Ovary (tissue), 9 donors: Measurements from ENCODE around the gene ADARB2. TPM values are rescaled to one million over a fixed set of nuclear protein-coding genes. Genes with fewer than 3 reads are reported as not detected.

Source experiments
- DNase-seq, 5 donors: peaks; one replicate each; pipeline ENCODE4 v3.0.0-alpha.2; 2019 to 2020
- H3K27ac ChIP-seq, 2 donors: fragments of 200-600 bp; one replicate each; pipeline versions ENCODE4 v1.5.1 to v1.8.0; 2019 to 2022
- H3K27me3 ChIP-seq: fragments of 200-600 bp; one replicate; pipeline ENCODE4 v1.8.0; 2022
- H3K36me3 ChIP-seq: fragments of 200-600 bp; sonication (generic); one replicate; pipeline ENCODE4 v1.5.1; 2019
- H3K4me1 ChIP-seq: one replicate; pipeline ENCODE4 v1.8.1; 2013; ENCODE audit warnings: mild to moderate bottlenecking, moderate library complexity; ENCODE audit not compliant: insufficient read depth
- H3K4me3 ChIP-seq: fragments of 200-600 bp; sonication (generic); one replicate; pipeline ENCODE4 v1.5.1; 2017
- H3K9me3 ChIP-seq, 2 donors: fragments of 200-600 bp in 1 of 2; sonication (generic) in 1 of 2; one replicate each; pipeline versions ENCODE4 v1.5.1 to v1.8.1; 2013 to 2019; ENCODE audit warnings: mild to moderate bottlenecking in 1 of 2, moderate library complexity in 1 of 2
- EP300 ChIP-seq: sonication (generic); formaldehyde crosslinking; IDR thresholded peaks from one replicate; pipeline ENCODE4 v1.6.1; 2017; ENCODE audit warnings: antibody characterized with exemption
- POLR2A ChIP-seq: fragments of 450-650 bp; IDR thresholded peaks from one replicate; pipeline ENCODE4 v1.6.1; 2017; ENCODE audit warnings: antibody characterized with exemption, mild to moderate bottlenecking, moderate library complexity
- WGBS, 3 donors: extraction: QIAGEN DNeasy Blood & Tissue Kit in 1 of 3; methylation state at CpG; one replicate each; pipeline versions ENCODE4 v1.1.5 to v1.1.7; 2013 to 2017; 5-methylcytosine and 5-hydroxymethylcytosine counted together
- intact Hi-C, 4 donors: fragments of 100-400 bp; cut with DNase I; formaldehyde crosslinking; loops; one replicate each; pipeline versions ENCODE4 v1.11.0 to v1.15.1; 2022 to 2023
- polyA plus RNA-seq, 2 donors: library from polyadenylated mRNA; stranded (reverse); fragments of 200-250 nt in 1 of 2; fragments of 350-450 nt in 1 of 2; fragmentation: Illumina TruSeq in 1 of 2; extraction: RNeasy Lipid Tissue Mini Kit (QIAGEN cat#74804) in 1 of 2; gene quantifications; one replicate each; pipeline ENCODE4 v1.2.3, GENCODE V29; 2013 to 2014
- total RNA-seq, 7 donors: library from RNA; depleted of rRNA in 2 of 7; stranded (reverse); fragments of >200 nt in 2 of 7; fragmentation: NEBNext Ultra II Directional in 3 of 7; extraction: Animal tissue kit (Norgen Biotek cat#: 25700) in 3 of 7; gene quantifications; one replicate each; pipeline versions ENCODE4 v1.1.0 to v1.2.4, GENCODE V29; 2016 to 2023
- TF ChIP-seq, protein P1 (sequence below), 3 donors: fragments of 450-650 bp in 2 of 3; fragments of 200-600 bp in 1 of 3; IDR thresholded peaks; one replicate each; pipeline versions ENCODE4 v1.5.1 to v1.8.0; 2016 to 2022; ENCODE audit warnings: antibody characterized with exemption in 3 of 3, mild to moderate bottlenecking in 1 of 3
- donor health status: DM: no; HTN: no; CAD: no; lungs with moderate emphysema.
- donor health status: DM: no; HTN: no; CAD: no.
- donor health status: Bipolar disorder and iron deficiency.
- donor health status: DM: yes; HTN: yes; CAD: no.
- donor health status: DM: no; HTN: no; CAD: no.
- donor health status: DM: yes; HTN: yes; CAD: no.

ADARB2 gene
- total and polyA plus RNA-seq, 9 donors: 0.12 to 2.0 (median 0.36) TPM; not detected in 2

DNA sequence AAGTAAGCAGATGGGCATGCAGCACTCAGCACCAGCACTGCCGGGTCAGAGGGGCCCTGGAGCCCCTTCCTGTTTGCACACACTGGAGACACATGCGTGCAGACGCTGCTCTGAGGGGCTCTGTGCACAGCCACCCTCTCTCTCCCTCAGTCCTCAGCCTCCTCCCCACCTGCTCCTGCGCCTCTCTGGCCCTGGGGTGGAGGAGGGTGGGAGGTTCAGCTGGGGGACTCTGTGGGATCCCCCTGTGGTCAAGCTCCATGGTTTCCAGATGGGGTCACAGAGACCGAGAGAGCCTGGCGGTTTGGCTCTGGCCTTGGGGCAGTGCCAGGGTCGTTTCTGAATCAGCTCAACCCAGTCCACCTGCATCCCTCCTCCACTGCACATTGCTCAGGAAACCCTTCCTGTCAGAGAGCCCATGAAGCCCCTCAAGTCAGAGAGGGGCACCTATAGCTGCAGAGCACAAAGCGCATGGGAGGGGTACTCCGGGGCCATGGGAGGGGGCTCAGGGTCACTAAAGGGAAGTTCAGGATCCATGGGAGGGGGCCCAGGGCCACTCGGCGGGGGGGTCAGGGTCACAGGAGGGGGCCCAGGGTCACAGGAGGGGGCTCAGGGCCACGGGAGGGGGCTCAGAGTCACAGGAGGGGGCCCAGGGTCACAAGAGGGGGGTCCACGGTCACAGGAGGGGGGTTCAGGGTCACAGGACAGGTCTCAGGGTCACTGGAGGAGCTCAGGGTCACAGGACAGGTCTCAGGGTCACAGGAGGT is 161.7 kb downstream of the ADARB2 start:
- Histone ChIP-seq H3K4me3 (no peak overlapping the region), H3K27ac (no peak overlapping the region), H3K27me3 (no peaks in the 10 kb centered on the region), H3K9me3 (no peaks in the 10 kb centered on the region), H3K36me3 (no peaks in the 10 kb centered on the region), H3K4me1 (no peaks in the 10 kb centered on the region)
- WGBS, 3 donors: 34 to 40% (median 36%) methylated on average over 12 to 13 of the region's 13 CpGs
- TF ChIP-seq POLR2A (no peak), EP300 (no peak)
- TF ChIP-seq, protein P1, sequence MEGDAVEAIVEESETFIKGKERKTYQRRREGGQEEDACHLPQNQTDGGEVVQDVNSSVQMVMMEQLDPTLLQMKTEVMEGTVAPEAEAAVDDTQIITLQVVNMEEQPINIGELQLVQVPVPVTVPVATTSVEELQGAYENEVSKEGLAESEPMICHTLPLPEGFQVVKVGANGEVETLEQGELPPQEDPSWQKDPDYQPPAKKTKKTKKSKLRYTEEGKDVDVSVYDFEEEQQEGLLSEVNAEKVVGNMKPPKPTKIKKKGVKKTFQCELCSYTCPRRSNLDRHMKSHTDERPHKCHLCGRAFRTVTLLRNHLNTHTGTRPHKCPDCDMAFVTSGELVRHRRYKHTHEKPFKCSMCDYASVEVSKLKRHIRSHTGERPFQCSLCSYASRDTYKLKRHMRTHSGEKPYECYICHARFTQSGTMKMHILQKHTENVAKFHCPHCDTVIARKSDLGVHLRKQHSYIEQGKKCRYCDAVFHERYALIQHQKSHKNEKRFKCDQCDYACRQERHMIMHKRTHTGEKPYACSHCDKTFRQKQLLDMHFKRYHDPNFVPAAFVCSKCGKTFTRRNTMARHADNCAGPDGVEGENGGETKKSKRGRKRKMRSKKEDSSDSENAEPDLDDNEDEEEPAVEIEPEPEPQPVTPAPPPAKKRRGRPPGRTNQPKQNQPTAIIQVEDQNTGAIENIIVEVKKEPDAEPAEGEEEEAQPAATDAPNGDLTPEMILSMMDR (IDR thresholded peaks at IDR 0.05): no peak
- intact Hi-C loops: no loop called here
- no peak for DNase-seq

DNA sequence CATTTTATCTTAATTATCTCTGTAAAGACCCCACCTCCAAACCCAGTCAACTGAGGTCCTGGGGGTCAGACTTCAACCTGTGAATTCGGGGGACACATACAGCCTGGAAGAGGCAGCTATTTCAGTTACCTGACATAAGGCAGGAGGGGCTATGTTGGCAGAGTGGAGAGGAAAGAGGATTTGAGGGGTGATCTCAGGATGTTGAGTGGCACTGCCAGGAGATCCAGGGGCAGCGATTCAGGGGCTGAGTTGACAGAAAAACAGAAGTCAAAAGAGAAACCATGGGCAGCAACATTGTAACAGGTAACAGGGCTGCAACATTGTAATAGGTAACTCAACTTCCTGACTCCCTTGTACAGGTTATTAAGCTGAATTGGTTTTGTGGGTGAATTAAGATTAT is 162.6 kb downstream of the ADARB2 start:
- TF ChIP-seq POLR2A (no peak), EP300 (no peak)
- TF ChIP-seq, protein P1 (IDR thresholded peaks at IDR 0.05): no peak
- no peaks in the 10 kb centered on the region for H3K4me1 ChIP-seq
- H3K9me3 ChIP-seq: no peaks in the 10 kb centered on the region
- no peaks in the 10 kb centered on the region for H3K36me3 ChIP-seq
- H3K27me3 ChIP-seq: no peaks in the 10 kb centered on the region
- DNase-seq: no peak
- H3K4me3 ChIP-seq: no peak overlapping the region
- intact Hi-C loops: no loop called here
- WGBS, 3 donors: 72 to 87% (median 86%) methylated on average over 2 of the region's 2 CpGs
- H3K27ac ChIP-seq: no peak overlapping the region

DNA sequence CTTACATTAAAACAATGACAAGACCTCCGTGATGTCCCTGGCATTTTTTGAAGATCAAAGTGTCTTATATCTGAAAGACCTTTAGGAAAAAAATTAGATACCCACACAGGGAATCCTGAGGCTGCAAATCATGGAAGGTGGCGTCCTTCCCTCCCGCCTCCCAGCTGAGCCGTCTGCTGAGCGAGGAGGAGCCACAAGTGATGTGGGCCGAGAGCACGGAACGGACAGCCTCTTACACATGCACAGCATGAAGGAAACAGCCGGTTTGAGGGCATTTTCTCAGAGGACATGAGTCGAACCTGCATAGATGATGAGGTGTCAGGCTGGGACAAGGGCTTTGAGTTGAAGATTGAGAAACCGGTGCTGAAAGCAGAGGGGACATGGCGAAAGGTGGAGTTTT is 163.3 kb downstream of the ADARB2 start:
- no peak for DNase-seq

DNA sequence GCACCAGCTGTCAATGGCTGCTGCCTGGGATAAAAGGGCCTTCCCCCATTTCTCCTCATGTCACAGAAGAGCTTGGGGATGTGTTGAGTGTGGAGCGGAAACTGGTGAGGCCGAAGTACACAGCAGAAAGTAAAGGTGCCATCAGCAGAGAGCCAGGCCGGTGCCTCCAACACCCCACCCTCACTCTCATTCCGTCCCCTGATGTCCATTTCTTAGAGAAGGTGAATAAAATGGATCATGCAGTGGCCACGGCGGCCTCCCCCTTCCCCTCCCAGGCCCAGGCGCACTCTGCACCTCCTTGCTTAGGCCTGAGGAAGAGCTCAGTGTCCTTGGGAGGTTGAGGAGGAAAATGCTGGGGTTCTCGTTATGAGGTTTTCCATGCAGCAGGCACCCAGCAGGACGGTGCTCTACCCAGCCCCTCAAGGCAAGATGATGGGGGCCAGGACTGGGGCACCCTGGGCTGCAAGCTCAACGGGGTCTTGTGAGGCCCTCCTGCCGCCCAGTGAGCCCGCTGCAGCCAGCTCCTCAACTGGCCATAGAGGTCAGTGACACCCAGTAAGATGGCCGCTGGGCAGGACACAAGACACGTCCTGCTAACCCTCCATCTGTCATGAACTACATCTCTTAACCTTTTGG is 163.9 kb downstream of the ADARB2 start:
- TF ChIP-seq POLR2A: no peak
- TF ChIP-seq, protein P1 (IDR thresholded peaks at IDR 0.05): no peak
- TF ChIP-seq EP300: no peak
- Histone ChIP-seq H3K9me3 (no peaks in the 10 kb centered on the region), H3K27ac (no peak overlapping the region), H3K27me3 (no peaks in the 10 kb centered on the region), H3K36me3 (no peaks in the 10 kb centered on the region), H3K4me3 (no peak overlapping the region), H3K4me1 (no peaks in the 10 kb centered on the region)
- 83 to 89% (median 87%) methylated on average over 14 of the region's 14 CpGs for WGBS, 3 donors
- intact Hi-C loops: no loop called here
- DNase-seq: no peak

More for the DNA sequence above, 163.3 kb downstream of the ADARB2 start:
- H3K4me1 ChIP-seq: no peaks in the 10 kb centered on the region
- no peak overlapping the region for H3K4me3 ChIP-seq
- no peaks in the 10 kb centered on the region for H3K27me3 ChIP-seq
- intact Hi-C loops: no loop called here
- TF ChIP-seq EP300 (no peak), POLR2A (no peak)
- TF ChIP-seq, protein P1 (IDR thresholded peaks at IDR 0.05): no peak
- WGBS, 3 donors: 73 to 79% (median 74%) methylated on average over 12 of the region's 12 CpGs
- H3K9me3 ChIP-seq: no peaks in the 10 kb centered on the region
- no peak overlapping the region for H3K27ac ChIP-seq
- no peaks in the 10 kb centered on the region for H3K36me3 ChIP-seq
